HG03139 (cell line): ENCODE data around the gene TNFRSF12A.

Source experiments
- ATAC-seq: cut with Tn5 transposase; IDR thresholded peaks from one replicate; pipeline ENCODE4 v1.9.1; 2021; ENCODE audit not compliant: unreplicated experiment

The TNFRSF12A gene

DNA sequence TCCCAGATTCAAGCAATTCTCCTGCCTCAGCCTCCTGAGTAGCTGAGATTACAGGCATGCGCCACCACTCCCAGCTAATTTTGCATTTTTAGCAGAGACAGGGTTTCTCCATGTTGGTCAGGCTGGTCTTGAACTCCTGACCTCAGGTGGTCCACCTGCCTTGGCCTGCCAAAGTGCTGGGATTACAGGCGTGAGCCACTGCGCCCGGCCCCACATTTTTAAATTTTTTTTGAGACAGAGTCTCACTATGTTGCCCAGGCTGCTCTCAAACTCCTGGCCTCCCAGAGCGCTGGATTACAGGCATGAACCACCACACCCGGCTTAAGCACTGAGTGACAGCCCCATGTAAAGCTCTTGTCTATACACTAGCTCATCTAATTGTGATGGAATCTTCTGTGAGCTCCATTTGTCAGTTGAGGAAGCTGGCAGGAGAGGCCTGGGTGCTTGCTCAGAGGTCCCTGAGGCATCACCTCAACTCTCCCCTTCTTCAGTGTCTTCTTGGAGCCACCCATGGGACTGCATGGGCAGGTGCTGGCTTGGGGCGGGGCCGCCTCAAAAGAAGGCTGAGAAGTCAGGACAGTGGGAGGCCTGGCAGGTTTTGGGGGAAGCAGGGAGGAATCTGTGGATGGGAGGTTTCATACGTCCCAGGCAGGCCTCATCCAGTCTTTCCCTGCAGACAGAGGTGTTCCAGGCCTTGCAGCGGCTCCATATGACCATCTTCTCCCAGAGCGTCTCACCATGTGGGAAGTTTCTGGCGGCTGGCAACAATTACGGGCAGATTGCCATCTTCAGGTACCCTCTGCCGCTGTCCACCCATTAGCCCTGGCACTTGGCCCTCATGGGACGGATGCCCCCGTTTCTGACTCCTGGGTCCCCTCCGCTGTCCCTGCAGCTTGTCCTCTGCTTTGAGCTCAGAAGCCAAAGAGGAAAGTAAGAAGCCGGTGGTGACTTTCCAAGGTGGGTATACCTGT is 5.1 kb downstream of the TNFRSF12A start:
- ATAC-seq: no peak

GRCh38 chr16:3026003-3026378 is 5.8 kb downstream of the TNFRSF12A start:
- ATAC-seq: no peak

DNA sequence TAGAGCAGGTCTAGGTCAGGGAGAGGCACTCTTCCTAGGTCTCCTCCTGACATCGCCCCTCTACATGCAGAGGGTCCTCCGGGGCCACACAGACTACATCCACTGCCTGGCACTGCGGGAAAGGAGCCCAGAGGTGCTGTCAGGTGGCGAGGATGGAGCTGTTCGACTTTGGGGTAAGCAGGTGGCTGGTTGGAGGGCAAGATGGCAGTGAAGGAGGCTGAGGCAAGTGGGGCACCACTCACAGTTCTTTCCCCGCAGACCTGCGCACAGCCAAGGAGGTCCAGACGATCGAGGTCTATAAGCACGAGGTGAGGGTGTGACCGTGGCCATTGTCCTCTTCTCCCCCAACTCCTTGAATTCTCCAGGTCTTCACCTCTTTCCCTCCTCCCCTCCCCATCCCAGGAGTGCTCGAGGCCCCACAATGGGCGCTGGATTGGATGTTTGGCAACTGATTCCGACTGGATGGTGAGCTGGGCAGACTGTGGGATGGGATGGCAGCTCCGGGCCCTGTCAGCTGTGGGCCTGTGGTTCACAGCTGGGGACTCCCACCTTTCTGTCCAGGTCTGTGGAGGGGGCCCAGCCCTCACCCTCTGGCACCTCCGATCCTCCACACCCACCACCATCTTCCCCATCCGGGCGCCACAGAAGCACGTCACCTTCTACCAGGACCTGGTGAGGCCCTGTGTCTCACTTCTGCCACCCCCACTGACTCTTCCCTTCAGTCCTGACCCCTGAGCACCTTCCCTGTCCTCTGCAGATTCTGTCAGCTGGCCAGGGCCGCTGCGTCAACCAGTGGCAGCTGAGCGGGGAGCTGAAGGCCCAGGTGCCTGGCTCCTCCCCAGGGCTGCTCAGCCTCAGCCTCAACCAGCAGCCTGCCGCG is 6.7 kb downstream of the TNFRSF12A start:
- ATAC-seq: no peak

- no peak for ATAC-seq
These were observed 7.3 kb downstream of the TNFRSF12A start for GRCh38 chr16:3027489-3027795.

- ATAC-seq: no peak
These were observed 8.0 kb downstream of the TNFRSF12A start for GRCh38 chr16:3027983-3028715.

DNA sequence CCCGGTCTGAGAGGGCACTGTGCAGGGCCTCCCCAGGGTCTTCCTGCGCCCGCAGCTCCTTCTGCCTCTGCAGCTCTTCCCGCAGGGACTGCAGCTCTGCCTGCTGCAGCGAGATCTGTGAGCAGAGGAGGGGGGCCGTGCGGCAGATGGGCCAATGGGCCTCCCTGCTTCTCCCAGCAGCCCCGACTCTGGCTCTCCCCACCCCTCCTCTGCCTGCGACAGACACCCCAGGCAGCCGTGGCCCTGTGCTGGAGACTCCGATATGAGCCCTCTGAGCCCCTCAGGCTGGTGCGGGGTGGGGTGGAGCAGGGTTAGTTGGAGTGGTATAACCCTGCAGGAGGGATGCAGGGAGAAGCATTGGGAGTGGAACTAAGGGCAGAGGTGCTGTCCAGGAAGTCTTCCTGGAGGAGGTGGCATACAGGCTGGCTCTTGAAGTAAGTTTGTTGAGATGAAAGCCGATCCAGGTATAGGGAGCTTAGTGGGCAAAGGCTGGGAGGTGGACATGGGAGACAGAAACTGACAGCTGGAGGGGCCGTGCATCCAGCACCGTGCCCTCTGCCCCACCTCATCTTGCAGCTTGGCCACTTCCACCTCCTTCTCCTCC is 8.7 kb downstream of the TNFRSF12A start:
- ATAC-seq: no peak

GRCh38 chr16:3029491-3030221 is 9.5 kb downstream of the TNFRSF12A start:
- ATAC-seq: no peak

- ATAC-seq: no peak
These were observed 10.3 kb downstream of the TNFRSF12A start for GRCh38 chr16:3030222-3031212.

DNA sequence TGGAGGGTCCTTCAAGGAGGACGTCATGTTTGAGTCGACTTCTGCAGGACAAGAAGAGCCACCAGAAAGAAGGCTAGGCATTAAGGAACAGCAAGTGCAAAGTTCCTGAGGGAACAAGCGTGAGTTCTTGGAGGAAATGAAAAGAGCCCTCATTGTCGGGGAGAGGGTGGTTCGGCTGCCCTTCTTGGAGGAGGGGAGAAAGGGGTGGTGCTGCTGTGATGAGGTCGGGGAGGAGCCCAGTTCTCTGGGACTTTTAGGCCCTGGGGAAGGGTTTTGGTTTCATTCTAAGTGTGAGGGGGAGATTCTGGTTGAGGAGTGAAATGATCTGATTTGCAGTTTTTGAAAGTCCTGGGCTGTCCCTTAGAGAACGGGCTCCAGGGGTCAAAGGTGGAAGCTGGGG is 12.5 kb downstream of the TNFRSF12A start:
- no peak for ATAC-seq

DNA sequence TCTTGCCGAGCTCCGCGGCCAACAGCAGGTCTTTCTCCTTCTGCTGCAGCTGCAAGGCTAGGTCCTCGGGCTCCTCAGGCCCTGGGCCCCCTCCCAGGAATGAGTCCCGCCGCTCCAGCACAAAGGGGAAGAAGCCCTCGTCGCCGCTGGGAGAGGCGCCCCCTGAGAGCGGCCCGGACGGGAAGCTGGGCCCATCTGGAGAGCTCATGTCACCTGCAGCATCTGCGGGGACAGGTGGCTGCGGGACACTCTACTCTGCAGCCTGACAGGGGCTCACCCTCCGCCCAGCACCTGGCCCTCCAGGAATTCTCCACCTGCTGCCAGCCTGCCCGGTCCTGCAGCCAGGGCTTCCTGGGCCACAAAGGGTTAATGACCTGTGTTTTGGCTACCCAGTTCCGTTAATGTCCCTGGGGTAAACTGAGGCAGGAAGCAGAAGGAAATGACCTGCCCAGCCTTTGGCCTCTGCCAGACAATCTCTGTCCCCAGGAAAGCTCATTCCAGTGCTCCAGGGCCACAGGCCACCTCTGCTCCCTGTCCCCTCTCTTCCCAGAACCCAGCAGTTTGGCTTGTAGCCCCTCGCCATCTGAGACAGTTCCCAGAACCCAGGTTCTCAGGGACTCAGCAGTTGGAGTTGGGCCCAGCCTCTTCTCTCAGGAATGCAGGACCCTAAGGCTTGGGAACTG is 15.3 kb downstream of the TNFRSF12A start:
- ATAC-seq: no peak

DNA sequence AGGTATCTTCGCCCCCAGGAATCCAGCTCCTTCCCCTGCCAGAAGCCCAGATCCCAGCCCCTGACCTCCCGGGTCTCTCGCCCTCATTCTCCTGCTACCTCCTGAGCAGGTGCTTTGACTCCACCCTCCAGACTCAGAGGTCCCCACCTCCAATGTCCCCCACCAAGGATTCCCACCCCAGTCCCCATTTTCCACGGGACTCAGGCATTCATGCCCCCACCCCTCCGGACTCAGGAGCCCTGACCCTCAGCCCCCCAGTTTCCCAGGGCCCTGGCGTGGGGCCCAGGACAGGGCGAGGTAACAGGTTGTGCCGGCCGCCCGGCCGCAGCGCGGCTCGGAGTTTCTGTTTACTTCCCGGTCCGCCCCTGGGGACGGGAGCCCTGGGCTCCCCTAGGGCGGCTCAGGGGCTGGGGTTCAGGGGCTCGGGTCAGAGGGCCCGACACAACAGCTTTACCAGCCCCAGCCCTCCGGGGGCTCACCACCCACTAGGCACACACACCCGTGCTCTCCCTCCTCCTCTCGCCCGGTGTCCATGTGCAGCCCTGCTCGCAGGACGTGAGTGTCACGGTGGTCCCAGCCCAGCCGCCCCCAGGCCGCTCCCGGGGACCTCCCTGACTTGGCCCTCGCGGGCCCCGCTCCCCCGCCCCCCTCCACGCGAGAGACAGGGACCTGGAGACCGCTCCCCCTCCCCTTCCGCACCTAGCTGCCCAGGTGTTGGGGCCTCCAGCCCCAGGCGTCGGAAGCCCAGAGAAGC is 16.0 kb downstream of the TNFRSF12A start:
- no peak for ATAC-seq

DNA sequence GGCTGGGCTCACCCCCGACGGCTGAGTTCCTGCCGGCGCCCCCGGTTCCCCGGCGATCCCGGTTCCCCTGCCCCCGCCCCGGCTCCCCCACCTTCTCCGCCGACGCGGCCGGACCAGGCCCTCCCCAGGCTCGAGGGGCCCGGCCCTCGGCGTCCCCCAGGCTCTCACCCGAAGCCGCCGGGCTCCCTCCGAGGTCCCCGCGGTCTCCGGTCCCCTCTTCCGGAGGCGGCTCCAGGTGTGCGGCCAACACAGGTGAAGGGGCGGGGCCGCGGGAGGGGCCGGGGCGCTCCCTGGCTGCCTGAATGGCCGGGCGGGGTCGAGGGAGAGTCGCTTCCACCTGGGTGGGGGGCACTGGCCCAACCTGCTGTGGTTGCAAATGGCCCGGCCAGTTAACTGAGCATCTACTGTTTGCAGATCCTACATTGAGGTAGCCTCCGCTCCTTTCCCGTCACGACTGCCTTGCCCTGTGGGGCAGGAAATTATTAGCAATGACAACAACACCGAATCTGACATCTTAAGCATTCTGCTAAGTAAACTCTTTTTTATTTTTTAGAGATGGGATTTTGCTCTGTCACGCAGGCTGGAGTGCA is 16.7 kb downstream of the TNFRSF12A start, which contains the start of gene BICDL2:
TSS of gene BICDL2 (minus strand) at position 219 of the 590 bp plus-strand sequence. CDS start 1,448 bp downstream, outside the sequence.
- no peak for ATAC-seq

GRCh38 chr16:3038256-3038655 is 18.1 kb downstream of the TNFRSF12A start:
- ATAC-seq: no peak

DNA sequence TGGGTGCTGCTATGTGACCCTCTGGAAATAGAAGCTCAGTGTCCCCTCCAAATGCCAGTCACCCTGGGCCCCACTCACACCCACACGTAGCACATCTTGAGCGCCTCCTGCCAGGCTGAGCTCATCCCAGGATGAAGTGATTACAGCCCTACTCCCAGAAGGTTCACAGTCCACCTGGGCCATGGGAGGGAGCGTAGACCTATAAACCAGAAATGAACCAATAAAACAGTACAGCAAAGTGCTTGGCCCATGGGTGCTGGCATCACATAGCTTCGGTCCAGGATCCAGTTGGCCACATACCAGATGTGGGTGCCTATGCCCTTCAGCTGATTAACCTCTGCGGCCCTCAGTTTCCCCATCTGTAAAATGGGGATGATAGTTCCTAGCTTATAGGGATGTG is 18.7 kb downstream of the TNFRSF12A start:
- no peak for ATAC-seq

DNA sequence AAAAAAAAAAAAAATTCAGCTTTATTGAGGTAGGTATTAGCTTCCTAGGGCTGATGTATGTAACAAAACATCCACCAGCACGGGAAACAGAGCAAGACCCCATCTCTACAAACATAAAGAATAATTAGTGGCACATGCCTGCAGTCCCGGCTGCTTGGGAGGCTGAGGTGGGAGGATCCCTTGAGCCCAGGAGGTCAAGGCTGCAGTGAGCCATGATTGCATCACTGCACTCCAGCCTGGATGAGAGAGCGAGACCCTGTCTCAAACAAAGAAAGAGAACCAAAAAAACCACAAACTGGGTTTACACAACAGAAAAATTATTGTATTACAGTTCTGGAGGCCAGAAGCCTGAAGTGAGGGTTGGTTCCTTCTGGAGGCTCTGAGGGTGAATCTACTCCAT is 22.2 kb downstream of the TNFRSF12A start:
- ATAC-seq: no peak

GRCh38 chr16:3044708-3045107 is 24.5 kb downstream of the TNFRSF12A start:
- ATAC-seq: no peak
